ENCODE results near the gene SUN5.
A peak's percentile ranks its signal among the peaks of the same experiment; 100 is the strongest.

The SUN5 gene

DNA sequence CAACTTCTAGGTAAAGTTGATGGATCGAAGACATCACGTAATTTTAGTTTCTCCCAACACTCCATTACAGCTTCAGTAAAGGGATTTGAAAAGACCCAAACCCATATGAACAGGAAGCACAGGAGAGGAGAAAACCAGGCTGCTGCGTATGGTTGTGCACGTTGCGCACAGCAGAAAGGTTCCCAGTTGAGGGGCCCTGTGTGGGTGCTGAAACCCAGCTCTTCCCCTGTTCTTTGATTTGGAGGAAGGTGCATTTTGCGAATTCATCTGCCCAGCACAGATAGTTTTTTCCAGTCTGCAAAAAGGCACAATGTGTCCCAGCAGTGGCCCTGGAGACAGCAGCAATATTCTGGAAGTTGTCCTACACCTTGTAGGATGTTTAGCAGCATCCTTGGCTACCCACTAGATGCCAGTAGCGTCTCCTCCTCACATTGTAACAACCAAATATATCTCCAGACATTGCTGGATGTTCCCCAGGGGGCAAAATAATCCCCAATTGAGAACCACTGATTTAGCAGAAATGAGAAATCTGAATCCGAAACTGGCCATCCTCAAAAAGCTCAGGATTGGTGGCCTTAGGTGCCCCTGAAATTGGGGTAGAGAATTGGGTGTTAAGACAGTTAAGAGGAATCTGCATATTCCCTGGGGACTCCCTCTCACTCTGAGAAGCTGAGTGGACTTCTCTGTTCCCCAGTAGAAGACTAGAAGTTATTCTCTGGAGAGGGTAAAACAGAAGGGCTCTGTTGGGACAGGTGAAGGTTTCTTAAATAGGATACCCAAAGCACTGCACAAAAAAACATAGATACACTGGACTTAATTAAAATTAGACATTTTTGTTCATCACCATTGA, 12.2 kb downstream of the SUN5 start:
- DNase-seq: no peak

DNA sequence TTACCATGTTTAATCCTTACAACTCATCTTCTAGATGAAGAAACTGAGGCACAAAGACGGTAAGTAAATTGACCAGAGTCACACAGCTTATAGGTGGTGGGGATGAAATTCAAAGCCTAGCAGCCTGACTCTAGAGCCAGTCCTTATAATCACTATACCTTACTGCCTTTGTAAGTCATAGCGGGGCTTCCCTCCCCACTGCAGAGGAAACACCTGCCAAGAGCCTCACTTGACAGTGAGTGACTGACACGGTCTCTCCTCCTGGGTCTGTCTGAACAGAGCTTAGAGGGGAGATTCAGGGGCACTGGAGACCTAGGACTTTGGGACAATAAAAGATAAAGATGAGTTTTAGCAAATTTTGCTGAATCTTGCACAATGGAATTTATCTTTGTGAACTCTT, 12.8 kb downstream of the SUN5 start:
- DNase-seq: no peak

DNA sequence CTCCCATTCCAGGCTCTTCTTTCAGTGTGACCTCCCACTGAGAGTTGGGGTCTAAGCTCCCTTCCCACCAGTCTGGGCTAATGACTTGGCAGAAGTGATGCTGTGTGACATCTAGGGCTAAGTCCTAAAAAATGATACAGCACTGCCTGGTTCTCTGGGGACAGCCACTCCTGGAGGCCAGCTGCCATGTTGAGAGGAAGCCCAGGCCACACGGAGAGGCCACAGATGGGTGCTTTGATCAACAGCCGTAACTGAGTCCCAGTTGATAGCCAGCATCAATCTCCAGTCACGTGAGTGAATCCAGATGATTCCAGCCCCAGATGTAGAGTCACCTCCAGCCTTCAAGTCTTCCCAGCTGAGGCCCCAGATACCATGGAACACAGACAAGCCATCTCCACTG, 13.8 kb downstream of the SUN5 start:
- DNase-seq: no peak

DNA sequence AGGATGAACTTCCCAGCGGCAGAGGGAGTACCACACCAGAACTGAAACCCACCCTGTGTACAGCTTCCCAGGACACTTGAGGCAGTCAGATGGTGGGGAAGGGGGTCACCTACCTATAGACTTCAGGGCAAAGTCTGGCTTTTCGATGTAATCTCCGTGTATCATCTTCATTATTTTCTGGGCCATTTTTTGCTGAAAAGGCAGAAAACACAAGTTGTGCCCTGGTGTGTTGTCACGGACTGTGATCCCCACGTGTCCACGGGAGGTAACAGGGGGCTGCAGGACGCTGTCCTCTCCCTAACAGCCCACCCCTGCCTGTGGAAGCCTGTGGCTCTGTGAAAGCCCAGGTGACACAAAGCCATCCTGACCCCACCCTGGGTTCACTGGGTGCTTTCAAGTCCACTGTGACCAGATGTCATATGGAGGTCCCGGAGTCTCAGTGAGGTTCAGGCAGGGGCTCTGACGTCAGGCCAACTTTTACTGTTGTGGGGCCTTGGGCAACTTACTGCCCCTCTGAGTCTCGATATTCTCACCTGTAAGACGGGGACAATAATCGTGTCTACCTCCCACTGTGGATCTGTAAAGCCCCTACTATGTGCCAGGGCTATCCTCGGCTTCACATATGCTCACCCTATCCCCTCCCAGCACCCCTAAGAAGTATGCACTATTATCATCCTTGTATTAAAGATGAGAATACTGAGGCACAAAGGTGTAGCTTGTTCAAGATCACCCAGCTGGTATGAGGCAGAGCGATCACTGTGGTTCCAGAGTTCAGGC, 14.5 kb downstream of the SUN5 start:
- no peak for DNase-seq

DNA sequence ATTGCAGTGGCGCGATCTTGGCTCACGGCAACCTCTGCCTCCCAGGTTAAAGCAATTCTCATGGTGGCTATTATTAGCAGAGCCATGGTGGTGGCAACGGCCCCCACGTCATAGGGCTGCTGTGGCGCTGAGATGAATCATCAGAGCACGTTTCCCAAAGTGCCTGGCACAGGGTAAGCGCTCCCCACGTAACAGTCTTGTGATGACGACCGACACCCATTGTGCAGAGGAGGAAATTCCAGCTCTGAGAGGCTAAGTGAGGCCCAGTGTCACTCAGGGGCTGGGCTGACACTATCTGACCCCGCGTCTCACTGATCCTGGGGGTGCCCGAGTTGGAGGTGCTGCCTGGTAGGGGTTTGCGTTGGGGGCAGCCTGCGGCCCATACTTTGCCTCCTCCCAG, 16.2 kb downstream of the SUN5 start:
- DNase-seq: no peak

DNA sequence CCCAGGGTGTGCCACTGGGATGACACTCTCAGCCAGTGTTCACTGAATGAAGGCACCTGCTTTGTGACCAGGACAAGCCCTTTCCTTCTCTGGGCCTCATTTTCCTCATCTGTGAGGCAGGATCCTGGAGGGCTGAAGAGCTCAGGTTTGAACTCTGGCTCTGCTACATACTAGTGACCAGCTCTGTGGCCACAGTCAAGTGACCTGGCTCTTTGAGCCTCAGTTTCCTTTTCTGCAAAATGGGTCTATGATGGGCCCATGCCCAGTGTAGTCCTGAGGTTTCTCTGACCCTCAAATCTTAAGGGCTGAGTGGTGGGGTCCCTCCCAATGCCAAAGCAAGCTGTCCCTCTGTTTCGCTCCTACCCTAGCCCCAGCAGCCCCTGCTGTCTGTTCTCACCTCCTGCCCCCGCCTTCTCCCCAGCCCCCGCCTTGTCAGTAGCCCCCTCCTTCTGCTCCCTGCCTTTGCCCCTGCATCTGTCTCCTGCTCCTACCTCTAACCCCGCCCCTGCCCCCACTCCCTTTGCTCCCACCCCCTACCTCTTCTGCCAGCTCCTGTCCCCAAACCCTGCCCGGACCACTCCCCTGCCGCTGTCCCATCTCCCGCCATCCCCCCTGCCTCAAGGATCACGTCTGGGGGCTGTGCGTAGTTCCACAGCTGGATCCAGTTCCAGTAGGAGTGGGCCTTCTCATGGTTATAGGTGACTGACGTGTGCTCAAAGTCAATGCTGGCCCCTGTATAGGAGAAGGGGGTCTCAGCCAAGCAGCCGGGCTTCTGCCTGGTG, 17.0 kb downstream of the SUN5 start:
- DNase-seq: no peak

DNA sequence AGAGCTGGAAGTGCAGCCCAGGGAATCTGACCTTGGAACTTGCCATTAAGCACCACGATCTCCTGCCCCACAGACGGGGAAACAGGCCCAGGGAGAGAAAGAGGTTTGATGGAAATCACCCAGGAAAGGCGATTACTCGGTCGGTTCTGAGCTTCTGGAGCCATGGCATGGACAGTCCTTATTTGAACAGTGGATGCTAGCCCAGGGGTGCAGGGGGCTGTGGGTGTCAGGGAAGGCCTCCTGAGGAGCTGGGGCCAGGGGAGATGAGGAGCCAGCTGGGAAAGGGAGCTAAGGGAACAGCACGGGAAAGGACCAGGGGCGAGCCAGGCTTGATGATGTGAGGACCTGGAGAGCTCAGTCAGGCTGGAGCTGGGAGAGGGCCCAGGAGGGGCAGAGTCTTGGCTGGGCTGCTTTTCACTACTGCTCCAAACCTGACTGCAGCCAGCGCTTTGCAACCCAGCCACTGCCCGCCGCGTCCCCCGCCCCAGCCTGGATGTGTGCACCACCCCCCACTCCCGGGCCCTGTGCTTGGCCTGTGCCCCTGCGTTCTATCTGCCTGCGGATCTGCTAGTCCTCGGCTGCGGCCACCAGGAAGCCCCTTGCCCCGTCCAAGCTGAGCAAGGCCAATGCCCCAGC, 17.8 kb downstream of the SUN5 start:
- no peak for DNase-seq

DNA sequence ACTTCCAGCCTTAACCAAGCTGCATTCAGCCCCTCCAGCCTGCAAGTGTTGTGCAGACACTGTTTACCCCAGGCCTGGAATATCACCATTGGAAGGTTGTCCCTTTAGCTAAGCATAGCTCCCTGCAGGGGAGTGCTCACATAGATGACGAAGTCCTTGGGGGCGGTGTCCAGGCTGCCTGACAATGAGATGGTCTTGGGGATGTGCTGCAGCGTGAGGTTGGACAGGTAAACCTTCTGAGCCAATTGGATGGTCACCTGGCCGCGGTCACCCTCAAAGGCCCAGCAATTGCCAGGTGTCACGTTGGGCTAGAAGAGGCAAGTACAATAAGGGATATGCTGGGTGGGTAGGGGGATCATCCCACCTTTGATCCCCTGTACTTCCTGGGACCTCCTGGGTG, 18.6 kb downstream of the SUN5 start:
- no peak for DNase-seq

DNA sequence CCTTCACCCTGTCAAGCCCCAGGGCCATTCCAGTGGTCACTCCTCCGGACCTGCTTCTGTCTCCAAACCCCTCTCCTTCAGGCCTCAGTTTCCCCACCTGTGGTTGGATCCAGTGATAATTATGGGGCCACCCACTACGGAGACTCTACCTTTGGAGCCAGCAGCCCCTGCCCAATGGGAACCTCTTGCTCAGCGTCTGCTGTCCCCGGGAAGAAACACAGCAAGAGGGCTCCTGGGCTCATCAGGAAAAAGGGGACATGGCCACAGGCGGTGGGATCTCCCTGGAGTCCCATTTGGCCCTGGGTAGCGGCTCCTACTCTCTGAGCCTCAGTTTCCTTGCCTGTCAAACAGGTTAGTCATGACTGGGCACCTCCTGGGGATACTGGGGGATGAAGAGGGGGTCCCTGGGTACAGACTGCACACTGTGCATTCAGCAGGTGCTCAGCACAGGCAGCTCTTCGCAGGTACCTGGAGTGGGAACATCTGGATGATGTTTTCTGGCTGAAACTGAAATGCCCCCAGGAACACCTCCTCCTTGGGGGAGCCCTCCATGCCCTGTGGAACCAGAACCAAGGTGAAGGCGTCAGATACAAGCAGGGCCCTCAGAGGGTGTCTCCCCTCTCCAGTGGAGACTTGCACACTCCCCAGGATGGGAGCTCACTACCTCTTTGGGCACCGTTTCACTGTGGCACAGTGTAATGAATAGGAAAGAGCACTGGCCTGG, 19.4 kb downstream of the SUN5 start:
- DNase-seq: no peak

DNA sequence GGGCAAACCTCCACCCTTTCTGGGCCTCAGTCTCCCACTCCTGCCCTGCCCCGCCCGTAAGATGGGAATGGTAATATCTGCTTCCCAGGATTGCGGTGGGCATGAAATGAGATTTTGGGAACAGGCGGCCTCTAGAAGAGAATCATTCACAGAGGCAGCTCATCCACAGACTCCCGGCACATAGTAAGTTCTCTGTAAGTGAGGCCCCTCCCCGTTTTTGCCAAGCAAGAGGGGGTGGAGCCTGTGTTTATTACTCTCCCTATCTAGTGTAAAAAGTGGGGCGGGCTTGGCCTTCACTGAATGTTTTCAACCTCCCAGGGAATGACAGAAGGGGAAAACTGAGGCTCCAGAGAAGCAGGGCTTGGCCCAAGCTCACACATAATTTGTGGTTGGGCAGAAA, 20.0 kb downstream of the SUN5 start:
- DNase-seq: no peak

DNA sequence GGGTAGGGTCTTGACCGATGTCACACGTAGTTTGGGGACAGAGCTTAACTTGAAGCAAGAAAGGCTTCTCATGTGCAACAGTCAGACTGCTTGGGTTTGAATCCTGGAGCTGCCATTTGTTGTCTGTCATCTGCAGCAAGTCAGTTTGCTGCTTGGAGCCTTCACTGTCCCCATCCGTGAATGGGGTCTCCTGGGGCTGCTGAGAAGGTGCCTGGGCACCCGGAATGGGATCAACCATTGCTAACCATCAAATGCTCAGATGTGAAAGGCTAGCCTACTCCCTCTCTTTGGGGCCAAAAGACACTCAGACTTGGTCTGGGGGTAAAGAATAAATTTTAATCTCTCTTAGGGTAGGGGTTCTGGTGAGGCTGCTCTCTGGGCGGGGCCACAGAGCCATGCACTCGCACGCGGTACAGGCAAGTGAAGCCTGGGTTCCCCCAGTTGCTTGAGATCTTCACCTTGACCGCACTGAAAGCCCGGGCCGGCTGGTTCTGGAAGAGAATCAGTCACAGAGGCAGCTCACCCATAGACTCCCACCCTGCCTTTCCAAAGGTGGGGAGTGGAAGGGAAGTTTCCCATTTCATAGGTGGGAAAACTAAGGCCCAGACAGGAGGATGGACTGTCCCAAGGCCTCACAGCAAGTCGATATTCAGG, 20.6 kb downstream of the SUN5 start:
- DNase-seq: no peak

DNA sequence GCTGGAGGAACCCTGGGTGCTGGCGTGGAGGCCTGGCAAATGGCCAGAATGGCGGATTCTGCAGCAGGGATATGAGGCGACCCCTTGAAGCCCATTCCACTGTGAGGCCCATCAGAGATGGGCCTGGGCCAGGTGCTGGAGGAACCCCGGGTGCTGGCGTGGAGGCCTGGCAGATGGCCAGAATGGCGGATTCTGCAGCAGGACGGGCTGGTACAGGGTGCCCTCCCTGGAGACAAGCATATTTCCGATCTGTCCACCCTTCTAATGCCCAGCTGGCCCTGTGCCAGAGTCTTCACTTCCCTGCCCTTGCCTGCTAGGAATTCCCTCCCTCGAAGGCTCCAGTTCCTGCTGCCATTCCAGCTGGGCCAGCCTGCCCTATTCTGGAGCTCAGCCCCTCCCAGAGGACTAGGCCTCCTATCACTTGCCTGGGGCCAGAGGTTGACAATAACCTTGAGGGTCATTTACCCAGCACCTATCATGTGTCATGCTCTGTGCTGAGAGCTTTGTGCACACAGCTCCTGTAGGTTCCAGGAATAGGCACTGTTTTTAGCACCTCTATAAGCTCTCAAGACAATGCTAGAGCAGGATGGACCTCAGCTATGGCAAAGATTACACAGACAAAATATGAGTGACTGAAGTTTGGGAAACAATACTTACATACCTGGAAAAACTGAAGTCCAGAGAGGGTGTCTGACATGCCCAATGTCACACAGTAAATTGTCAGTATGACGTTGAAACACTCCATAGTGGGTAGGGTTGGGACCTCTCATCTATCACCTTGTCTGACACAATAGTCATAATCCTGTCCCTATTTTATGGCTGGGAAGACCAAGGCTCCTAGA, 21.4 kb downstream of the SUN5 start:
- no peak for DNase-seq

DNA sequence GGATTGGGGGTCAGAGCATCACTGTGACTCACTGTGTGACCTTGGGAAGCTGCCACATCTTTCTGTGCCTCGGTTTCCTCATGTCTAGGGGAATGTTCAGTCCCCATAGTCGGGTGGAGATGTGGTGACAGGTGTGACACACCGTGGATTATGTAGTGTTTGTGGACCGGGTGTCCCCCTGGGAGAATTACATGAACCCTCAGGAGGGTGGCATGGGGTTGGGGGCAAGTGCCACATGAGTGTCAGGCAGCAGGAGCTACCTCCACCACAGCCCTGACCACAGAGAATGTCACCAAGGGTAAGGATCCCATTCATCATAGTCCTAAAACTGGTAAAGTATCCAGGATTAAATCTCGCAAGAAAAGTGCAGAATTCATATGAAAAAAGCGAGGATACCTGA, 23.2 kb downstream of the SUN5 start:
- DNase-seq: no peak

DNA sequence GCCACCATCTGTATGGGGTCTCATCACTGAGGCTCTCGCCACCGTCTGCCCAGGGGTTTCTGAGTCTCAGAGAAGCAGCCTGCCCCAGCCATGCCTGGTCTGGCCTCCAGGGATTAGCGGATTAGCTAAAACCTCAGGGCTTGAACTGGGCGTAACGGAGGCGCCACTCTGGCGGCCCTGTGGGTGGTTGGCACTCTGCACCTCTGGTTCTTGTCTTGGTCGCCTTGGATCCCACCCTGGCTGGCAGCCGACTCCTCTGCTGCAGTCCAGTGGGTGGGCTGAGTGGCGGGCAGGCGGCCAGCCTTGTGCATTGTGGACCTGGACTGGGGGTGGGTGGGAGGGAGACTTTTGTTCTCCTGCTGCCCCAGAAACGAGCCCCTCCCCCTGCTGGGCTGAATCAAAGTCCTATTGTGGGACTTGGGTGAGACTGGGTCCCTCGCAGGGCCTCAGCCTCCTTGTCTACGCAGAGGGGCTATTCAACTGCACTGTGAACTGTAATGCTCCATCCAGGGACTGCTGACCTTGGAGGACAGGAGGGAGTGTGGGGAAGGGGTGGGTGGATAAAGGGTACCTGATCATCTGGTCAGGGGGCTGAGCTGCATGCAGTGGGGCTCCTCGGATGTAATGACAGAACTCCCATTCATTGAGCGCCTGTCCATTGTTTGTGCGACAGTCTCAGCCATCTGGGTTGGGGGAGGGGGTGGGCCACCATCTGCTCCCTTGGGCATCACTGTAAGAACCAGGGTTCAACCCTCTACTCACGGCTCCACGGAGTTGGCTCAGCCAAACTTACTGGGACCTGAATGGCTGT, 23.9 kb downstream of the SUN5 start:
- no peak for DNase-seq

DNA sequence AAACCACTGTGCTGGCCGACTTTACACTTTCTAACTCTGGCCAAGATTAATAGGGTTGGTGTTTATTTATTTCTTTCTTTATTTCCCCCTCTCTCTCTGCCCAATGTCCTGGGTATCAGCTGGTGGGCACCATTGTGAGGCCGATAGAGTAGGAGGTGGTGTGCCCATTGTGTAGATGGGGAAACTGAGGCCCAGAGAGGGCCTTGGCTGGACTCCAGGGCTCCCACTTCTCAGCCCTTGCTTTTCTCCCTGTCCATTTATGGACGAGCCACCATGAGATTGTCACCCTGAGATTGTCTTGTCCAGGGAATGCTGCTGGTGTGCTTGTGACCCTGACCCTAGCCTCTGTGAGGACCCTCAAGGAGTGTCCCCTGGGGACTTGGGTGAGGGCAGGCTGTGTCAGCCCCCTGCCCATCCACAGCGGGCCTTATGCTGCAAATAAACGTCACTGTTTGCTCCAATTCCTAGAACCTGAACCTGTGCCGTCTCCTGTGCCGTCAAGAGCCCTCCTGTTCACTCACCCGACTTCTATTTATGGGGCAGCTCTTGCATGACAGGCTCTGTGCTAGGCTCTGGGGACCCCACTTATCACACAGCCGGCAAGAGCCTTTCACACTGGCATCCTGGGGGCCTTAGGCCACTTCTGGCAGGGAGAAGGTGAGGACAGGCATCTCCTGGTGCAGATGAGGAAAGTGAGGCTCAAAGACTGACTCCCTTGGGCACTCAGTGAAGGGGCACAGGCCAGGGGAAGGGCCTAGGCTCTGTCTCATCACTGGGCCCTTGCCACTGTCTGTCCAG, 24.8 kb downstream of the SUN5 start:
- DNase-seq: no peak

DNA sequence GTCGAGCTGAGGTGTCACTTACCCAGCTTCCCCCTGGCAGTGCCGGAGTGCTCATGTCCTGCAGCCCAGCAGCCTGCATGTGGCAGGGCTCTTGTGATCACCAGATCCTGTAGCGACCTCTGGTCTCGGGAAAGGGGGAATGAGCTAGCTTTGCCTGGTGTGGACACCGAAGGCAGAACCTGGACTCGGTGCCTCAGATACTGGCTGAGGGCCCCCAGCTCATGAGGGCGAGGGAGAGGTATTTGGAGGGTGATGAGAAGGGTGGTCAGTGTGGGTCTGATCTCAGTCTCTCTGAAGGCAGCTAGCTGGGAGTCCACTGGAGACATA, 26.3 kb downstream of the SUN5 start:
- DNase-seq: no peak

DNA sequence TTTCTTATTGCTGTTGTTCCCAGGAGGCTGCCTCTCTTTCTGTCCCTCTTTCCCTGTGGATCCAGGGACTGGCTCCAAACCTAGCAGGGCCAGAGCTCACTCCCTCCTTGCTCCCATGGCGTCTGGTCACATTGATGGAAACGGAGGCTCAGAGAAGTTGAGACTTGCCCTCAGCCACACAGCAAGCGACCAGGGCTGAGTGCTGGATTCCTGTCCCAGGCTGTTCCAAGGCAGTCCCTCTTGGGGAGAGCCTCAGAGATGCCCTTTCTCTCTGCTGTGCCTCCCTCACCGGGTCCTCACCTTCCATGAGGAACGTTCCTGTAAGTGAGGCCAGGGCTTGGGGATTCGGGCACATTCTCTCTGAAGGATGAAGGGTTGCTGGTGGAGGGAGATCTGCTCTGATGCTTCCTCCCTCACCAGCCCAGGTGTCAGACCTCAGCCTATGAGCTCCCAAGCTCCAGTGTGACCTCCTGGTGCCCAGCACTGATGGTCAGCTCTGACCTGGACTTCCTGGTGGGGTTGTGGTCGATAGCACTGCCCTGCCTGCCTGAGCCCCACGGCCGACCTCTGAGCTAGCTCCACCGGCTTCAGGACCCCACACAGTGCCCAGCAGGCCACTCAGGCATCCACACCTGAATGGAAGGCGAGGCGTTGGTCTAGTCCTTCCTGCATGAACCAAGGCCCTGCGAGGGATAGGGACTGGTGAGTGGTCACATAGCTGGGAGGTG, 26.8 kb downstream of the SUN5 start:
- no peak for DNase-seq

DNA sequence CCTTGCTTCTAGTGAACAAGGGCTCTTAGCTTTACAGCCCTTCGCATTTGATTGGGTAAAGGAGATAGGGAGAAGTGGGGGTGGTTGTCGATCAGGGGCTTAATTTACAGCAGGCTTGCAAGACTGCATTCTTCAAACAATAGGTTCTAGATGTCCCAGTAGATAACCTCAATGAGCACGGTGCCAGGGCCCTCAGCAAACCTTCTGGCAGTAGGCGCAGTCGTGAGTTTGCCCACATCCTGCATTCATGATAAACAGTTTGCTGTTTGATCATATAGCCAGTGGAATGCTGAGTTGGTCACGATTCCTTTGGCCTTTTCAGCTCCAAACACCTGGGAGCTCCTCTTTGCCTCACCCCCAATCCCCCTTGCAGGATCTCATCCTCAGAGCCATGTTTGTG, 27.5 kb downstream of the SUN5 start:
- DNase-seq: peak in 1 of 5 experiments; percentile 83
